H1 (cell line): ENCODE data around the gene CPA1. TPM values are rescaled to one million over a fixed set of nuclear protein-coding genes. Genes with fewer than 3 reads are reported as not detected.

Experiments used
- CTCF ChIA-PET: fragments of 300-600 bp; sonication (Branson Sonifier 250); formaldehyde crosslinking; loops from one replicate; lab custom pipeline; 2021; ENCODE audit not compliant: partially characterized antibody; lab: Charles Lee
- POLR2A ChIA-PET: fragments of 300-600 bp; sonication (Branson Sonifier 250); formaldehyde crosslinking; loops from one replicate; lab custom pipeline; 2021; ENCODE audit warnings: inconsistent platforms; ENCODE audit not compliant: partially characterized antibody; lab: Charles Lee
- DNase-seq, 2 experiments: peaks; one replicate each; pipeline versions ENCODE4 v3.0.0 to v3.0.0-alpha.2; 2010 to 2022; ENCODE audit warnings: low spot score in 2 of 2, low read depth in 1 of 2, mixed read lengths in 1 of 2
- FAIRE-seq: peaks from 2 replicates; lab custom pipeline; 2011; peaks lifted over from hg19 to GRCh38; lab: Jason Lieb, UNC
- H2AFZ ChIP-seq: 2 replicates; pipeline ENCODE4 v1.8.1; 2012; ENCODE audit warnings: low read length, inconsistent platforms
- H2AK5ac ChIP-seq: 2 replicates; pipeline ENCODE4 v1.6.1; 2013; ENCODE audit warnings: low read depth, low read length
- H2BK120ac ChIP-seq: replicated peaks from 2 replicates; pipeline ENCODE3; 2013; ENCODE audit warnings: low read depth, low read length, inconsistent platforms
- H2BK12ac ChIP-seq: 2 replicates; pipeline ENCODE4 v1.6.1; 2013; ENCODE audit warnings: low read depth, low read length
- H2BK15ac ChIP-seq: 2 replicates; pipeline ENCODE4 v1.6.1; 2013; ENCODE audit warnings: low read length
- H2BK20ac ChIP-seq: 2 replicates; pipeline ENCODE4 v1.6.1; 2013; ENCODE audit warnings: low read length
- H2BK5ac ChIP-seq: 2 replicates; pipeline ENCODE4 v1.6.1; 2013; ENCODE audit warnings: low read depth, low read length
- H3K14ac ChIP-seq: 2 replicates; pipeline ENCODE4 v1.6.1; 2013; ENCODE audit warnings: inconsistent platforms; ENCODE audit not compliant: insufficient read length
- H3K18ac ChIP-seq: 2 replicates; pipeline ENCODE4 v1.6.1; 2013; ENCODE audit warnings: low read length; ENCODE audit errors: extremely low read depth
- H3K23ac ChIP-seq: 2 replicates; pipeline ENCODE4 v1.6.1; 2013; ENCODE audit warnings: inconsistent platforms; ENCODE audit not compliant: insufficient read length
- H3K23me2 ChIP-seq: 2 replicates; pipeline ENCODE4 v1.6.1; 2013; ENCODE audit warnings: low read depth, low read length
- H3K27ac ChIP-seq: 2 replicates; pipeline ENCODE4 v1.6.1; 2011; ENCODE audit warnings: low read depth, low read length, inconsistent platforms
- H3K27me3 ChIP-seq, 4 experiments: replicated peaks in 1 of 4; 1 replicate in 1 of 4; 2 replicates in 3 of 4; pipeline versions ENCODE4 v1.6.1 to v1.8.1; 2011 to 2013; ENCODE audit warnings: low read length in 3 of 4, mild to moderate bottlenecking in 3 of 4, inconsistent platforms in 2 of 4, mixed read lengths in 2 of 4, moderate library complexity in 1 of 4; ENCODE audit not compliant: control insufficient read depth in 3 of 4, insufficient read depth in 3 of 4; ENCODE audit errors: extremely low read depth in 1 of 4
- H3K36me3 ChIP-seq, 4 experiments: 2 replicates each; pipeline versions ENCODE4 v1.6.1 to v1.8.1; 2011 to 2013; ENCODE audit warnings: mild to moderate bottlenecking in 4 of 4, low read length in 3 of 4, moderate library complexity in 2 of 4, control low read depth in 1 of 4, inconsistent platforms in 1 of 4; ENCODE audit not compliant: insufficient read depth in 4 of 4, control insufficient read depth in 2 of 4
- H3K4ac ChIP-seq: replicated peaks from 2 replicates; pipeline ENCODE3; 2013; ENCODE audit warnings: low read length, low read depth, mixed read lengths, inconsistent platforms; ENCODE audit not compliant: insufficient read length
- H3K4me1 ChIP-seq, 4 experiments: replicated peaks in 1 of 4; 1 replicate in 1 of 4; 2 replicates in 3 of 4; pipeline versions ENCODE4 v1.6.1 to v1.8.1; 2011 to 2013; ENCODE audit warnings: low read length in 3 of 4, inconsistent platforms in 2 of 4, mixed read lengths in 1 of 4; ENCODE audit not compliant: insufficient read depth in 4 of 4, control insufficient read depth in 3 of 4
- H3K4me2 ChIP-seq, 2 experiments: 2 replicates each; pipeline versions ENCODE4 v1.6.1 to v1.8.1; 2011 to 2013; ENCODE audit warnings: low read depth in 2 of 2, low read length in 2 of 2, control low read depth in 1 of 2, inconsistent platforms in 1 of 2, mild to moderate bottlenecking in 1 of 2; ENCODE audit not compliant: insufficient read depth in 1 of 2
- H3K4me3 ChIP-seq, 4 experiments: fragments of 200-600, 300-600 bp in 1 of 4; sonication (generic), shearing (Covaris generic), sonication (Bioruptor Twin) in 1 of 4; 2 replicates each; pipeline versions ENCODE4 v1.5.1 to v1.8.1; 2011 to 2016; ENCODE audit warnings: low read length in 4 of 4, low read depth in 3 of 4, control low read depth in 2 of 4, inconsistent platforms in 2 of 4, mild to moderate bottlenecking in 2 of 4, mixed read lengths in 1 of 4, moderate library complexity in 1 of 4; ENCODE audit not compliant: insufficient read depth in 2 of 4; ENCODE audit errors: extremely low read depth in 1 of 4
- H3K56ac ChIP-seq: replicated peaks from 2 replicates; pipeline ENCODE3; 2013; ENCODE audit warnings: low read depth, mild to moderate bottlenecking, mixed read lengths, low read length, inconsistent platforms; ENCODE audit not compliant: insufficient read length
- H3K79me1 ChIP-seq: 2 replicates; pipeline ENCODE4 v1.6.1; 2013; ENCODE audit warnings: low read depth, low read length, control low read depth
- H3K79me2 ChIP-seq, 2 experiments: 2 replicates each; pipeline versions ENCODE4 v1.6.1 to v1.8.1; 2012 to 2013; ENCODE audit warnings: low read length in 2 of 2, mild to moderate bottlenecking in 2 of 2, inconsistent platforms in 1 of 2; ENCODE audit not compliant: insufficient read depth in 2 of 2, control insufficient read depth in 1 of 2
- H3K9ac ChIP-seq, 4 experiments: replicated peaks in 1 of 4; 1 replicate in 1 of 4; 2 replicates in 3 of 4; pipeline versions ENCODE4 v1.6.1 to v1.8.1; 2011 to 2013; ENCODE audit warnings: low read depth in 3 of 4, low read length in 3 of 4, control low read depth in 2 of 4, mild to moderate bottlenecking in 2 of 4, moderate library complexity in 2 of 4, inconsistent platforms in 1 of 4; ENCODE audit errors: extremely low read depth in 1 of 4
- H3K9me3 ChIP-seq, 2 experiments: 2 replicates each; pipeline versions ENCODE4 v1.6.1 to v1.8.1; 2012 to 2013; ENCODE audit warnings: mild to moderate bottlenecking in 2 of 2, moderate library complexity in 2 of 2, control low read depth in 1 of 2, inconsistent platforms in 1 of 2, low read depth in 1 of 2, low read length in 1 of 2, mixed read lengths in 1 of 2; ENCODE audit not compliant: insufficient read depth in 2 of 2
- H4K20me1 ChIP-seq, 2 experiments: replicated peaks in 1 of 2; 2 replicates each; pipeline versions ENCODE3 to v1.8.1; 2011 to 2013; ENCODE audit warnings: inconsistent platforms in 2 of 2, low read length in 2 of 2, mild to moderate bottlenecking in 1 of 2; ENCODE audit not compliant: insufficient read depth in 2 of 2, control insufficient read depth in 1 of 2
- H4K5ac ChIP-seq: 2 replicates; pipeline ENCODE4 v1.6.1; 2013; ENCODE audit warnings: low read length, low read depth, mixed read lengths, inconsistent platforms; ENCODE audit not compliant: insufficient read length
- H4K8ac ChIP-seq: 2 replicates; pipeline ENCODE4 v1.8.0; 2013; ENCODE audit warnings: mild to moderate bottlenecking, moderate library complexity, low read length, inconsistent platforms; ENCODE audit not compliant: insufficient read depth; ENCODE audit errors: extremely low read depth
- H4K91ac ChIP-seq: replicated peaks from 2 replicates; pipeline ENCODE3; 2013; ENCODE audit warnings: low read length, mixed read lengths, inconsistent platforms; ENCODE audit not compliant: insufficient read length
- HDAC2 ChIP-seq, 2 experiments: fragments of 300-600 bp in 1 of 2; sonication (generic) in 1 of 2; IDR thresholded peaks; 2 replicates each; pipeline ENCODE4 v1.6.1; 2011 to 2012; ENCODE audit warnings: low read depth in 2 of 2, low read length in 2 of 2, mild to moderate bottlenecking in 2 of 2, moderate library complexity in 2 of 2, borderline replicate concordance in 1 of 2, inconsistent platforms in 1 of 2
- RNF2 ChIP-seq: fragments of 200-900, 300-1000 bp; sonication (generic); IDR thresholded peaks from 2 replicates; pipeline ENCODE4 v1.7.1; 2016; ENCODE audit warnings: borderline replicate concordance, low read depth, mild to moderate bottlenecking, antibody characterized with exemption, low read length; ENCODE audit not compliant: poor library complexity, severe bottlenecking; ENCODE audit errors: missing control alignments
- WGBS, 2 experiments: shearing (Covaris generic) in 1 of 2; methylation state at CpG; one replicate each; pipeline versions ENCODE4 v1.1.6 to v1.1.7; 2013 to 2015; ENCODE audit warnings: low lambda C conversion rate in 2 of 2, mixed read lengths in 2 of 2, inconsistent platforms in 1 of 2, low coverage in 1 of 2, missing lambda C conversion rate in 1 of 2; ENCODE audit not compliant: insufficient replicate concordance in 2 of 2, insufficient coverage in 1 of 2, insufficient read length in 1 of 2; ENCODE audit errors: extremely low coverage in 1 of 2, missing lambda C conversion rate in 1 of 2; 5-methylcytosine and 5-hydroxymethylcytosine counted together
- polyA plus RNA-seq, 7 experiments: library from polyadenylated mRNA; depleted of rRNA in 3 of 7; stranded (reverse) in 5 of 7; unstranded in 2 of 7; fragments of >200 nt in 5 of 7; fragments of 200-250 nt in 2 of 7; gene quantifications; 1 replicate in 5 of 7; 2 replicates in 1 of 7; 4 replicates in 1 of 7; pipeline versions ENCODE4 v1.2.1 to v1.2.3, GENCODE V29; 2011 to 2013; ENCODE audit warnings: missing spikeins in 2 of 7, mixed read lengths in 2 of 7
- total RNA-seq: library from RNA; stranded (reverse); fragmentation: NEBNext Ultra II Directional; extraction: Animal tissue kit (Norgen Biotek cat#: 25700); gene quantifications from 2 replicates; pipeline ENCODE4 v1.2.1, GENCODE V29; 2021

The CPA1 gene
- total and polyA plus RNA-seq, 2 of the 8 experiments (the other 6 are each of a cell fraction or from before 2014, with no cell fraction given): not detected

DNA sequence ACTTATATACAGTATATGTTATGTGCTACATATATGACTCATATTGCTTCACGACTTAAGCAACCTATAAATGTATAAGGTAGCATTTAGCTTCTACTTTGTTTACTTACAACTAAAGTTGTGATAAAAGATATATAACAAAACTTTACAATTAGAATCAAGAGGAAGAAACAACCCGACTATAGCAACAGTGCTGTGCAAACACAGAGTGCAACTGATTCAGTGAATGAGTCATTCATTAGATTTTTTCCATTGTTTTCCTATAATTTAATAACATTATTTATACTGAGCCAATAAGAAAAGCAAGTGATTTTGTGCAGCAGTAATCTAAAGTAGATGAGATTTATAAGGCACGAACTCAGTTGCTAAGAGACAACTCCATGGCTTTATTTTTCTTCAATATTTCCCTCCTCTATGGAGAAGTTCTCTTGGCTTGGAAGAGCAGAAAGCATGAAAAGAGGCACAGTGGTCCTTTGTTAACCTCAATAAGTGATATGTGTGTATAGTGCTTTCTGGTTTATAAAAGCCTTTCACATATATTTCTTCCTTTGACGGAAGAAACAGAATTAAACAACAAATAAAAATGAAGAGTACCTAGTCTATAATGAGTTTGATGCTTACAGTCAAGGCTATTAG lies 40.8 kb downstream of the CPA1 start:
- DNase-seq (no peak), FAIRE-seq (no peak)
- Histone ChIP-seq H2BK5ac (no peak overlapping the region), H3K4me1 (peaks cover 0 to 2% (median 0%) of the 10 kb centered on the region in 4 experiments; a peak in 2 of 7 replicates), H4K20me1 (no peaks in the 10 kb centered on the region), H3K4me2 (no peak overlapping the region), H3K14ac (no peak overlapping the region), H3K18ac (no peak overlapping the region), H3K56ac (no peak overlapping the region), H3K23me2 (no peaks in the 10 kb centered on the region), H3K9ac (no peak overlapping the region), H2BK20ac (no peak overlapping the region), H3K4me3 (no peak overlapping the region), H3K27ac (no peak overlapping the region), H3K23ac (no peak overlapping the region), H4K91ac (no peak overlapping the region), H4K8ac (no peak overlapping the region), H3K79me1 (no peaks in the 10 kb centered on the region), H3K27me3 (no peaks in the 10 kb centered on the region), H3K79me2 (no peaks in the 10 kb centered on the region), H2AK5ac (no peak overlapping the region), H2BK15ac (no peak overlapping the region), H3K36me3 (no peaks in the 10 kb centered on the region), H2BK12ac (no peak overlapping the region), H2BK120ac (no peak overlapping the region), H3K4ac (no peak overlapping the region), H3K9me3 (no peaks in the 10 kb centered on the region), H2AFZ (no peak overlapping the region), H4K5ac (no peak overlapping the region)
- TF ChIP-seq HDAC2 (IDR thresholded peaks at IDR 0.05; ENCODE audit: borderline replicate concordance in 1 of 2, low read depth in 2 of 2, low read length in 2 of 2) (no peak), RNF2 (no peak)
- POLR2A ChIA-PET: interaction anchor here (1.0 kb wide), 1 partner anchor 147 kb away, joined by 5 read pairs; no protein-coding TSS in a partner anchor
- CTCF ChIA-PET: interaction anchor here (1.1 kb wide), 1 partner anchor 181 kb away, joined by 3 read pairs; no protein-coding TSS in a partner anchor
- 89% methylated on average over 4 of the region's 4 CpGs; no CpG with 5 or more reads in 1 of the 2 experiments for WGBS, 2 experiments
